ENCODE data around the gene SAMD5. TPM values are rescaled to one million over a fixed set of nuclear protein-coding genes. Genes with fewer than 3 reads are reported as not detected.

Gene SAMD5
- total RNA-seq, 1 experiment from 2014 or later: 4.0 TPM

DNA sequence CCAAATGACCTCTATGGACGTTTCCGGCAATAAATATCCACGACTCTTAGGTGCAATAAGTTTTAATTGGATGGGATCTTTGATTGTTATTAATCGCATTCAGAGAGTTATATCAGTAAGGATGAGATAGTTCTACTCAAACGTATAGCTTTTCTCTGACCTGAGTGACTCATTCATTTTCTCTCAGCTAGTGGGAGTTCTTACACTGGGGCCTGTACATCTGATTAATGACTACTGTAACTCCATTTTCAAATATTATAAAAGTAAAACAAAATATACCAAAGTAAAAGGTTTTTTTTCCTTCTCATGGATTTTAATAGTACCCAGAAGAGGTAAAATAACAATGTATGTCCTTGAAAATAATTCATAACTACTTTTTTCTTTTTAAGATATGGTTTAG is 41.1 kb upstream of the SAMD5 start:
- H3K27ac ChIP-seq (ENCODE audit: low read depth, low read length): no peak overlapping the region
- no peak overlapping the region for H3K9ac ChIP-seq (ENCODE audit: low read length)
- no peak for TF ChIP-seq SP1 (IDR thresholded peaks at IDR 0.05; ENCODE audit: low read depth)
- TF ChIP-seq RAD21 (IDR thresholded peaks at IDR 0.05; ENCODE audit: low read depth): no peak
- no peak for TF ChIP-seq POLR2A (IDR thresholded peaks at IDR 0.05; ENCODE audit: borderline replicate concordance, extremely low read depth, insufficient read depth, insufficient read length)
- TF ChIP-seq ZNF274 (IDR thresholded peaks at IDR 0.05; ENCODE audit: low read depth, low read length): no peak
- no peak for TF ChIP-seq CEBPB (IDR thresholded peaks at IDR 0.05; ENCODE audit: low read depth)
- TF ChIP-seq SRF (IDR thresholded peaks at IDR 0.05; ENCODE audit: low read depth): no peak
- TF ChIP-seq ATF3 (IDR thresholded peaks at IDR 0.05): no peak
- no peak for TF ChIP-seq MAX (IDR thresholded peaks at IDR 0.05)
- TF ChIP-seq YY1 (IDR thresholded peaks at IDR 0.05; ENCODE audit: extremely low read depth, insufficient replicate concordance, low read depth, low read length): no peak
- TF ChIP-seq EZH2 (IDR thresholded peaks at IDR 0.05): no peak
- TF ChIP-seq, protein P1, sequence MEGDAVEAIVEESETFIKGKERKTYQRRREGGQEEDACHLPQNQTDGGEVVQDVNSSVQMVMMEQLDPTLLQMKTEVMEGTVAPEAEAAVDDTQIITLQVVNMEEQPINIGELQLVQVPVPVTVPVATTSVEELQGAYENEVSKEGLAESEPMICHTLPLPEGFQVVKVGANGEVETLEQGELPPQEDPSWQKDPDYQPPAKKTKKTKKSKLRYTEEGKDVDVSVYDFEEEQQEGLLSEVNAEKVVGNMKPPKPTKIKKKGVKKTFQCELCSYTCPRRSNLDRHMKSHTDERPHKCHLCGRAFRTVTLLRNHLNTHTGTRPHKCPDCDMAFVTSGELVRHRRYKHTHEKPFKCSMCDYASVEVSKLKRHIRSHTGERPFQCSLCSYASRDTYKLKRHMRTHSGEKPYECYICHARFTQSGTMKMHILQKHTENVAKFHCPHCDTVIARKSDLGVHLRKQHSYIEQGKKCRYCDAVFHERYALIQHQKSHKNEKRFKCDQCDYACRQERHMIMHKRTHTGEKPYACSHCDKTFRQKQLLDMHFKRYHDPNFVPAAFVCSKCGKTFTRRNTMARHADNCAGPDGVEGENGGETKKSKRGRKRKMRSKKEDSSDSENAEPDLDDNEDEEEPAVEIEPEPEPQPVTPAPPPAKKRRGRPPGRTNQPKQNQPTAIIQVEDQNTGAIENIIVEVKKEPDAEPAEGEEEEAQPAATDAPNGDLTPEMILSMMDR (IDR thresholded peaks at IDR 0.05 in 2 of 3, conservative IDR thresholded peaks at IDR 0.05 in 1 of 3; ENCODE audit: borderline replicate concordance in 1 of 3, insufficient read depth in 1 of 3, low read depth in 2 of 3, low read length in 2 of 3): no peak
- TF ChIP-seq ZFX (IDR thresholded peaks at IDR 0.05): no peak
- no peak for TF ChIP-seq POLR2AphosphoS5 (IDR thresholded peaks at IDR 0.05; ENCODE audit: low read depth, low read length)
- no peak for DNase-seq (ENCODE audit: low read depth, low spot score)
- H3K4me3 ChIP-seq (replicated peaks in 1 of 2; ENCODE audit: low read depth in 1 of 2, low read length in 2 of 2): no peak overlapping the region
- no peak overlapping the region for H2AFZ ChIP-seq (ENCODE audit: low read depth, low read length, poor library complexity, severe bottlenecking)
- no peak overlapping the region for H3K4me2 ChIP-seq (ENCODE audit: low read length)
- H3K9me2 ChIP-seq (ENCODE audit: insufficient read depth): no peaks in the 10 kb centered on the region
- no peak for ATAC-seq
- no peaks in the 10 kb centered on the region for H3K79me2 ChIP-seq (ENCODE audit: insufficient read depth, low read length)
- BruUV-seq (replicated peaks): no TSS peak
- no peaks in the 10 kb centered on the region for H3K27me3 ChIP-seq (ENCODE audit: insufficient read depth, low read length)
- no peaks in the 10 kb centered on the region for H3K36me3 ChIP-seq (ENCODE audit: control insufficient read depth in 1 of 2, insufficient read depth in 2 of 2, low read length in 2 of 2)
- no peaks in the 10 kb centered on the region for H3K4me1 ChIP-seq (ENCODE audit: control insufficient read depth in 1 of 2, insufficient read depth in 2 of 2, low read length in 2 of 2)
- ChIA-PET RAD21 (ENCODE audit: low non-redundant PET in 1 of 2, low total read pairs in 2 of 2, uncharacterized antibody in 2 of 2, unreplicated experiment in 2 of 2) (no interaction called here), POLR2A (no interaction called here), CTCF (no interaction called here)
- no peaks in the 10 kb centered on the region for H4K20me1 ChIP-seq (ENCODE audit: insufficient read depth)
- no peaks in the 10 kb centered on the region for H3K9me3 ChIP-seq (ENCODE audit: control insufficient read depth in 1 of 2, insufficient read depth in 1 of 2, low read depth in 1 of 2, low read length in 2 of 2)
- intact Hi-C loops (cut with micrococcal nuclease): loop anchor here (5.0 kb wide), 1 partner anchor 75 kb away; no protein-coding TSS in a partner anchor
